Spleen (tissue), 11 donors: ENCODE data around the gene POU1F1. TPM values are rescaled to one million over a fixed set of nuclear protein-coding genes. Genes with fewer than 3 reads are reported as not detected.
"Not testable (repeated sequence)": the region's sequence is repeated elsewhere in the genome, so short reads cannot be mapped to it uniquely, and the experiment has no call there.

Experiments
- DNase-seq: peaks from one replicate; pipeline ENCODE4 v3.0.0-alpha.2; 2020
- H3K27ac ChIP-seq, 8 donors: fragments of 200-600 bp; sonication (generic) in 7 of 8; 1 replicate in 4 of 8; 2 replicates in 4 of 8; pipeline versions ENCODE4 v1.5.0 to v1.8.0; 2016 to 2021; ENCODE audit warnings: inconsistent platforms in 4 of 8, mild to moderate bottlenecking in 4 of 8, moderate library complexity in 1 of 8
- H3K27me3 ChIP-seq, 7 donors: fragments of 200-600 bp; sonication (generic) in 6 of 7; replicated peaks in 1 of 7; 1 replicate in 4 of 7; 2 replicates in 3 of 7; pipeline versions ENCODE4 v1.5.0 to v1.8.0; 2016 to 2021; ENCODE audit warnings: inconsistent platforms in 3 of 7, mild to moderate bottlenecking in 1 of 7
- H3K36me3 ChIP-seq, 6 donors: fragments of 200-600 bp; sonication (generic) in 5 of 6; 1 replicate in 4 of 6; 2 replicates in 2 of 6; pipeline versions ENCODE4 v1.5.0 to v1.8.0; 2016 to 2021; ENCODE audit warnings: inconsistent platforms in 2 of 6
- H3K4me1 ChIP-seq, 6 donors: fragments of 200-600 bp; sonication (generic) in 5 of 6; 1 replicate in 3 of 6; 2 replicates in 3 of 6; pipeline versions ENCODE4 v1.5.0 to v1.8.0; 2016 to 2021; ENCODE audit warnings: inconsistent platforms in 3 of 6
- H3K4me3 ChIP-seq, 8 donors: fragments of 200-600 bp; sonication (generic) in 7 of 8; 1 replicate in 4 of 8; 2 replicates in 4 of 8; pipeline versions ENCODE4 v1.5.0 to v1.8.0; 2016 to 2021; ENCODE audit warnings: inconsistent platforms in 4 of 8, mild to moderate bottlenecking in 4 of 8, moderate library complexity in 2 of 8
- H3K9me3 ChIP-seq, 8 donors: fragments of 200-600 bp; sonication (generic) in 7 of 8; 1 replicate in 4 of 8; 2 replicates in 4 of 8; pipeline versions ENCODE4 v1.5.0 to v1.8.0; 2016 to 2021; ENCODE audit warnings: inconsistent platforms in 4 of 8
- POLR2A ChIP-seq, 3 donors: fragments of 450-650 bp; IDR thresholded peaks; one replicate each; pipeline ENCODE4 v1.5.1; 2017; ENCODE audit warnings: antibody characterized with exemption in 3 of 3, mild to moderate bottlenecking in 1 of 3
- POLR2AphosphoS5 ChIP-seq, 3 donors: sonication (generic); formaldehyde crosslinking; IDR thresholded peaks; one replicate each; pipeline ENCODE4 v1.5.1; 2017; ENCODE audit warnings: antibody characterized with exemption in 3 of 3
- WGBS, 5 donors: extraction: QIAGEN DNeasy Blood & Tissue Kit in 3 of 5; methylation state at CpG; one replicate each; pipeline versions ENCODE4 v1.1.5 to v1.1.7; 2013 to 2018; 5-methylcytosine and 5-hydroxymethylcytosine counted together
- intact Hi-C: fragments of 100-400 bp; cut with DNase I; formaldehyde crosslinking; loops from one replicate; pipeline ENCODE4 v1.15.0; 2023; ENCODE audit warnings: low total_unique reads
- polyA plus RNA-seq, 3 donors: library from polyadenylated mRNA; stranded (reverse); fragments of 200-250 nt; gene quantifications; one replicate each; pipeline ENCODE4 v1.2.1, GENCODE V29; 2013
- total RNA-seq, 7 donors: library from RNA; depleted of rRNA in 3 of 7; stranded (reverse); fragments of >200 nt in 3 of 7; fragmentation: NEBNext Ultra II Directional in 4 of 7; extraction: Animal tissue kit (Norgen Biotek cat#: 25700) in 4 of 7; gene quantifications; one replicate each; pipeline versions ENCODE4 v1.1.0 to v1.2.1, GENCODE V29; 2016 to 2021
- TF ChIP-seq, protein P1 (sequence below), 11 experiments: fragments of 200-600 bp in 7 of 11; fragments of 450-650 bp in 4 of 11; sonication (generic) in 4 of 11; IDR thresholded peaks in 8 of 11; conservative IDR thresholded peaks in 3 of 11; 1 replicate in 7 of 11; 2 replicates in 4 of 11; pipeline versions ENCODE4 v1.4.0 to v1.8.0; 2016 to 2021; ENCODE audit warnings: antibody characterized with exemption in 11 of 11, inconsistent platforms in 4 of 11, mild to moderate bottlenecking in 1 of 11
- donor health status: healthy with polysubstance abuse.
- donor health status: DM: no; HTN: no; CAD: no; lungs with moderate emphysema.
- donor health status: DM: no; HTN: no; CAD: no.
- donor health status: Bipolar disorder and iron deficiency.
- donor health status: healthy.
- donor health status: DM: no; HTN: no; CAD: no.
- donor health status: DM: yes; HTN: yes; CAD: no.

POU1F1 gene
- total and polyA plus RNA-seq, 10 donors: not detected

- Histone ChIP-seq H3K27ac (no peak overlapping the region), H3K4me1 (no peaks in the 10 kb centered on the region), H3K36me3 (no peaks in the 10 kb centered on the region), H3K9me3 (no peaks in the 10 kb centered on the region), H3K4me3 (no peak overlapping the region), H3K27me3 (no peaks in the 10 kb centered on the region)
- 87 to 99% (median 97%) methylated on average over 2 of the region's 2 CpGs for WGBS, 5 donors
- intact Hi-C loops: no loop called here
- TF ChIP-seq POLR2A (IDR thresholded peaks at IDR 0.05): no peak
- no peak for DNase-seq
These were observed 31.4 kb upstream of the POU1F1 start for GRCh38 chr3:87307805-87308204.

- Histone ChIP-seq H3K36me3 (no peaks in the 10 kb centered on the region), H3K4me1 (no peaks in the 10 kb centered on the region), H3K9me3 (no peaks in the 10 kb centered on the region), H3K27me3 (no peaks in the 10 kb centered on the region), H3K4me3 (no peak overlapping the region), H3K27ac (no peak overlapping the region)
- intact Hi-C loops: no loop called here
- TF ChIP-seq, protein P1, sequence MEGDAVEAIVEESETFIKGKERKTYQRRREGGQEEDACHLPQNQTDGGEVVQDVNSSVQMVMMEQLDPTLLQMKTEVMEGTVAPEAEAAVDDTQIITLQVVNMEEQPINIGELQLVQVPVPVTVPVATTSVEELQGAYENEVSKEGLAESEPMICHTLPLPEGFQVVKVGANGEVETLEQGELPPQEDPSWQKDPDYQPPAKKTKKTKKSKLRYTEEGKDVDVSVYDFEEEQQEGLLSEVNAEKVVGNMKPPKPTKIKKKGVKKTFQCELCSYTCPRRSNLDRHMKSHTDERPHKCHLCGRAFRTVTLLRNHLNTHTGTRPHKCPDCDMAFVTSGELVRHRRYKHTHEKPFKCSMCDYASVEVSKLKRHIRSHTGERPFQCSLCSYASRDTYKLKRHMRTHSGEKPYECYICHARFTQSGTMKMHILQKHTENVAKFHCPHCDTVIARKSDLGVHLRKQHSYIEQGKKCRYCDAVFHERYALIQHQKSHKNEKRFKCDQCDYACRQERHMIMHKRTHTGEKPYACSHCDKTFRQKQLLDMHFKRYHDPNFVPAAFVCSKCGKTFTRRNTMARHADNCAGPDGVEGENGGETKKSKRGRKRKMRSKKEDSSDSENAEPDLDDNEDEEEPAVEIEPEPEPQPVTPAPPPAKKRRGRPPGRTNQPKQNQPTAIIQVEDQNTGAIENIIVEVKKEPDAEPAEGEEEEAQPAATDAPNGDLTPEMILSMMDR (IDR thresholded peaks at IDR 0.05 in 8 of 11, conservative IDR thresholded peaks at IDR 0.05 in 3 of 11): no peak
- TF ChIP-seq POLR2A (IDR thresholded peaks at IDR 0.05) (no peak), POLR2AphosphoS5 (IDR thresholded peaks at IDR 0.05) (no peak)
- WGBS, 5 donors: 55 to 86% (median 74%) methylated on average over 3 of the region's 3 CpGs
- DNase-seq: no peak
These were observed 29.1 kb upstream of the POU1F1 start for GRCh38 chr3:87305517-87305916.

GRCh38 chr3:87305031-87305430 is 28.6 kb upstream of the POU1F1 start:
- H3K4me3 ChIP-seq, H3K27ac ChIP-seq, H3K36me3 ChIP-seq, DNase-seq, H3K4me1 ChIP-seq, H3K27me3 ChIP-seq, intact Hi-C loops, H3K9me3 ChIP-seq: not testable (repeated sequence)
- WGBS, 5 donors: 76 to 91% (median 89%) methylated on average over 1 of the region's 1 CpG

DNA sequence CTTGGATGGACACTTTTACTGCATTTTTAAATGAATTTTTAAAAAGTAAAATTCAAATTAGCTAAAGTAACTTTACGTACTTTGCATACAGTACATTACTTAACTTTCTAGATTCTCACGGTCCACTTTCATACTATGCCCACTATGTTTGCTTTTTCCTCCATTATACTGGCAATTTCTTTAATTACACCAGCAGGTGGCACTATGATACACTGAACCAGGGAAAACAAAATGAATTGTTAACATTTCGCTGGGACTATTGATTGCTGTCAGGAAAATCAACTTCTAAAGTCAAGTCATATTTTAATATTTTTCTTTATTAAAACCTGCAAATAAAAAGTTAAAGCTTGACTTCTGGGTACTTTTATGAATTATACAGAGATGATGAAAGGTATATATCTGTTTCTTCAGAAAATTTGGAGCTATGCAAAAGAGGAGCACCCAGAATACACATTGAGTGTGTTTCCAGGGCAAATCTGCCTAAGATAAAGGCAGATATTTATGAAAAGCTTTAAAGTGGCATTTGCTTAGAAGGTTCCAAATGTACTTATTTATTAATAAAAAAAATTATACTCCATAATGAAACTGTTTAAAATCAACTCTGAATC is 21.8 kb upstream of the POU1F1 start:
- TF ChIP-seq POLR2AphosphoS5 (IDR thresholded peaks at IDR 0.05) (no peak), POLR2A (IDR thresholded peaks at IDR 0.05) (no peak)
- TF ChIP-seq, protein P1 (IDR thresholded peaks at IDR 0.05 in 8 of 11, conservative IDR thresholded peaks at IDR 0.05 in 3 of 11): peak in 9 of 11 experiments; percentile 22 to 69 (median 60)
- H3K27me3 ChIP-seq: no peaks in the 10 kb centered on the region
- H3K4me1 ChIP-seq: peaks cover 0 to 7% (median 2%) of the 10 kb centered on the region in 6 donors
- no peak overlapping the region for H3K4me3 ChIP-seq
- WGBS, 5 donors: 5 to 30% (median 21%) methylated on average over 3 of the region's 3 CpGs
- H3K36me3 ChIP-seq: no peaks in the 10 kb centered on the region
- no peaks in the 10 kb centered on the region for H3K9me3 ChIP-seq
- DNase-seq: no peak
- intact Hi-C loops: no loop called here
- no peak overlapping the region for H3K27ac ChIP-seq

GRCh38 chr3:87288446-87288845 is 12.1 kb upstream of the POU1F1 start:
- intact Hi-C loops: no loop called here
- no peak overlapping the region for H3K27ac ChIP-seq
- TF ChIP-seq POLR2A (IDR thresholded peaks at IDR 0.05) (no peak), POLR2AphosphoS5 (IDR thresholded peaks at IDR 0.05) (no peak)
- TF ChIP-seq, protein P1 (IDR thresholded peaks at IDR 0.05 in 8 of 11, conservative IDR thresholded peaks at IDR 0.05 in 3 of 11): no peak
- 84 to 95% (median 90%) methylated on average over 8 of the region's 8 CpGs for WGBS, 5 donors
- DNase-seq: no peak
- H3K27me3 ChIP-seq: no peaks in the 10 kb centered on the region
- H3K36me3 ChIP-seq: no peaks in the 10 kb centered on the region
- H3K4me1 ChIP-seq: no peaks in the 10 kb centered on the region
- no peaks in the 10 kb centered on the region for H3K9me3 ChIP-seq
- no peak overlapping the region for H3K4me3 ChIP-seq
